Stimulated activated memory B cell treated with anti-CD40 and anti-IgM and Interleukin-4, amounts not matched to agents 10 μg/mL and 1 μg/mL and 100 μg/mL, for 72 hours (primary cell): Measurements from ENCODE around the gene DRAM2.

Source experiments
- ATAC-seq: fragments of 150-1000 bp; cut with Tn5 transposase; 2 replicates; pipeline ENCODE4 v1.10.0; 2021
- H3K27ac Mint-ChIP-seq: one replicate; pipeline ENCODE4 v1.8.0; 2022; ENCODE audit warnings: mild to moderate bottlenecking, mixed read lengths
- H3K27me3 Mint-ChIP-seq: one replicate; pipeline ENCODE4 v1.8.0; 2022; ENCODE audit warnings: mixed read lengths
- H3K36me3 Mint-ChIP-seq: one replicate; pipeline ENCODE4 v1.8.0; 2022; ENCODE audit warnings: mixed read lengths
- H3K4me1 Mint-ChIP-seq: one replicate; pipeline ENCODE4 v1.8.0; 2022; ENCODE audit warnings: mixed read lengths
- H3K4me3 Mint-ChIP-seq: one replicate; pipeline ENCODE4 v1.8.0; 2022; ENCODE audit warnings: mild to moderate bottlenecking, moderate library complexity, mixed read lengths
- H3K9me3 Mint-ChIP-seq: one replicate; pipeline ENCODE4 v1.8.0; 2022; ENCODE audit warnings: mixed read lengths

DRAM2 gene

GRCh38 chr1:111154021-111154999 lies 14.4 kb upstream of the DRAM2 start:
- peaks cover 70% of the 10 kb centered on the region for H3K4me1 Mint-ChIP-seq
- H3K9me3 Mint-ChIP-seq, result no peaks in the 10 kb centered on the region
- H3K27ac Mint-ChIP-seq, result peak overlapping the region; percentile 44
- no peaks in the 10 kb centered on the region for H3K27me3 Mint-ChIP-seq
- peaks cover 77% of the 10 kb centered on the region for H3K36me3 Mint-ChIP-seq
- ATAC-seq, result peak; percentile 31
- H3K4me3 Mint-ChIP-seq, result peak overlapping the region; percentile 43

GRCh38 chr1:111151838-111152237 lies 11.9 kb upstream of the DRAM2 start:
- Mint-ChIP-seq H3K9me3 (no peaks in the 10 kb centered on the region), H3K4me3 (peak overlapping the region; percentile 59), H3K27me3 (no peaks in the 10 kb centered on the region), H3K36me3 (peaks cover 80% of the 10 kb centered on the region), H3K27ac (peak overlapping the region; percentile 66), H3K4me1 (peaks cover 86% of the 10 kb centered on the region)
- ATAC-seq, result no peak

- Mint-ChIP-seq H3K36me3 (peaks cover 66% of the 10 kb centered on the region), H3K4me1 (peaks cover 80% of the 10 kb centered on the region), H3K27ac (peak overlapping the region; percentile 66), H3K4me3 (no peak overlapping the region), H3K27me3 (no peaks in the 10 kb centered on the region), H3K9me3 (no peaks in the 10 kb centered on the region)
- ATAC-seq, result no peak
Observed at GRCh38 chr1:111148376-111148881, 8.5 kb upstream of the DRAM2 start.

- no peak overlapping the region for H3K4me3 Mint-ChIP-seq
- no peaks in the 10 kb centered on the region for H3K27me3 Mint-ChIP-seq
- H3K4me1 Mint-ChIP-seq, result peaks cover 80% of the 10 kb centered on the region
- peaks cover 61% of the 10 kb centered on the region for H3K36me3 Mint-ChIP-seq
- ATAC-seq, result no peak
- peak overlapping the region; percentile 66 for H3K27ac Mint-ChIP-seq
- no peaks in the 10 kb centered on the region for H3K9me3 Mint-ChIP-seq
Observed at GRCh38 chr1:111147948-111148347, 8.1 kb upstream of the DRAM2 start.

- ATAC-seq, result no peak
- peaks cover 80% of the 10 kb centered on the region for H3K4me1 Mint-ChIP-seq
- peak overlapping the region; percentile 82 for H3K27ac Mint-ChIP-seq
Observed at GRCh38 chr1:111145963-111146768, 6.3 kb upstream of the DRAM2 start.

GRCh38 chr1:111145542-111145941 lies 5.6 kb upstream of the DRAM2 start:
- Mint-ChIP-seq H3K4me1 (peaks cover 77% of the 10 kb centered on the region), H3K4me3 (no peak overlapping the region), H3K9me3 (no peaks in the 10 kb centered on the region), H3K27me3 (no peaks in the 10 kb centered on the region), H3K36me3 (peaks cover 37% of the 10 kb centered on the region), H3K27ac (peak overlapping the region; percentile 82)
- ATAC-seq, result no peak

More at GRCh38 chr1:111145963-111146768, 6.3 kb upstream of the DRAM2 start:
- no peaks in the 10 kb centered on the region for H3K9me3 Mint-ChIP-seq
- no peaks in the 10 kb centered on the region for H3K27me3 Mint-ChIP-seq
- peak overlapping the region; percentile 55 for H3K4me3 Mint-ChIP-seq
- H3K36me3 Mint-ChIP-seq, result peaks cover 43% of the 10 kb centered on the region

GRCh38 chr1:111142356-111142975 lies 2.6 kb upstream of the DRAM2 start:
- H3K27me3 Mint-ChIP-seq, result no peaks in the 10 kb centered on the region
- peaks cover 63% of the 10 kb centered on the region for H3K4me1 Mint-ChIP-seq
- no peak for ATAC-seq
- no peaks in the 10 kb centered on the region for H3K9me3 Mint-ChIP-seq
- peaks cover 18% of the 10 kb centered on the region for H3K36me3 Mint-ChIP-seq
- H3K4me3 Mint-ChIP-seq, result peak overlapping the region; percentile 97
- peak overlapping the region; percentile 88 for H3K27ac Mint-ChIP-seq

GRCh38 chr1:111141245-111142220 lies 1.6 kb upstream of the DRAM2 start:
- Mint-ChIP-seq H3K27me3 (no peaks in the 10 kb centered on the region), H3K27ac (peak overlapping the region; percentile 88), H3K36me3 (peaks cover 14% of the 10 kb centered on the region), H3K4me1 (peaks cover 56% of the 10 kb centered on the region), H3K4me3 (peak overlapping the region; percentile 97), H3K9me3 (no peaks in the 10 kb centered on the region)
- no peak for ATAC-seq

GRCh38 chr1:111140680-111140967 lies 731 bp upstream of the DRAM2 start:
- Mint-ChIP-seq H3K27ac (peak overlapping the region; percentile 88), H3K4me3 (peak overlapping the region; percentile 97), H3K36me3 (peaks cover 14% of the 10 kb centered on the region), H3K4me1 (peaks cover 54% of the 10 kb centered on the region), H3K27me3 (no peaks in the 10 kb centered on the region), H3K9me3 (no peaks in the 10 kb centered on the region)
- no peak for ATAC-seq

GRCh38 chr1:111139324-111139955 lies 453 bp downstream of the DRAM2 start:
- Mint-ChIP-seq H3K27ac (peak overlapping the region; percentile 88), H3K36me3 (peaks cover 22% of the 10 kb centered on the region), H3K9me3 (no peaks in the 10 kb centered on the region), H3K4me1 (peaks cover 58% of the 10 kb centered on the region), H3K27me3 (no peaks in the 10 kb centered on the region), H3K4me3 (peak overlapping the region; percentile 97)
- ATAC-seq, result peak; percentile 81

- Mint-ChIP-seq H3K27ac (peak overlapping the region; percentile 96), H3K27me3 (no peaks in the 10 kb centered on the region), H3K4me1 (peaks cover 72% of the 10 kb centered on the region), H3K9me3 (no peaks in the 10 kb centered on the region), H3K36me3 (peaks cover 56% of the 10 kb centered on the region), H3K4me3 (no peak overlapping the region)
- no peak for ATAC-seq
Observed at GRCh38 chr1:111133866-111134265, 6.0 kb downstream of the DRAM2 start.

GRCh38 chr1:111131693-111132092 lies 8.2 kb downstream of the DRAM2 start:
- Mint-ChIP-seq H3K27me3 (no peaks in the 10 kb centered on the region), H3K4me3 (no peak overlapping the region), H3K36me3 (peaks cover 63% of the 10 kb centered on the region), H3K9me3 (peaks cover 4% of the 10 kb centered on the region), H3K4me1 (peaks cover 82% of the 10 kb centered on the region), H3K27ac (peak overlapping the region; percentile 96)
- ATAC-seq, result no peak

GRCh38 chr1:111129376-111129775 lies 10.5 kb downstream of the DRAM2 start:
- no peak for ATAC-seq
- Mint-ChIP-seq H3K27me3 (no peaks in the 10 kb centered on the region), H3K4me3 (peak overlapping the region; percentile 61), H3K9me3 (peaks cover 7% of the 10 kb centered on the region), H3K27ac (peak overlapping the region; percentile 96), H3K36me3 (peaks cover 62% of the 10 kb centered on the region), H3K4me1 (peaks cover 71% of the 10 kb centered on the region)
